GM11168 (cell line): Measurements from ENCODE around the gene SETD4.

Experiments
- in situ Hi-C: fragments of 300-500 bp; cut with MboI; formaldehyde crosslinking; loops from one replicate; pipeline ENCODE4 v1.12.0; 2022; ENCODE audit warnings: low sequenced_read_pairs; ENCODE audit not compliant: unreplicated experiment

Gene SETD4

DNA sequence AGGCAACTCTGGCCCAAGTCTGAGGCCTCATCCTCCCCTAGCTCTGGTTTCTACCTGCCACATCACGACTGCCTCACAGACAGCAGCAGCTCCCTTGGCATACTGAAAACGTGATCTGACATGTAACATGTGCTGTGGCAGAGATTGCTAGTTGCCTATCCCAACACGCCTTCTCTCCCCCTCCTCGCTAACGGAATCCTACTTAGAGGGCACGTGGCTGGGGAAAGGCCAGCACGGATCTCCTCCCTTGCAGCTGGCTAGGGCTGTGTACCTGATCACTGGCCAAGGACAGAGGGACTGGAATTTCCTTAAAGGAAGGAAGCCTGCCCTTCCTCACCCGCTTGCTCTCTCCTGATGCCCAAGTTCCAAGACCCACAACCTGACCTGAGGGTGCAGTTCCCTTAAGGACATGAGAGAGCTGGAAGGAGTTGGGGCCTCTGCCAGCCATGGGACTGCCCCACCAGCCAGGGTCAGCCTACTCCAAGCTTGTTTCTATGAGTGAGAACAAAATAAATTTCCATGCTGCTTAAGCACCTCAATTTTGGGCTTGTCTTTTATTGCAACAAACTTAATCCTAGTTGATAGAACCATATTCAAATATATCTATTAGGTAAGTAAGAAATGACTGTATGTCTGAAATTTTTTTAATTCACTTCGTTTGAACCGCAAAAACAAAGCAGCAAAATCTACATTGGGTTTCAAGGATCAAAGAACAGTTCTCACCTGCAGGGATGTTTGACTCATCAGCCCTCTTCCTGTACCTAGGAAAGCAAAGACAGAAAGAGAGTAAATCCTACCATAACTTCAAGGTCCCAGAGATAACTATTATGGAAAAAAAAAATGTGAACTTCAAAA lies 7.2 kb downstream of the SETD4 start:
- in situ Hi-C loops, result no loop called here

DNA sequence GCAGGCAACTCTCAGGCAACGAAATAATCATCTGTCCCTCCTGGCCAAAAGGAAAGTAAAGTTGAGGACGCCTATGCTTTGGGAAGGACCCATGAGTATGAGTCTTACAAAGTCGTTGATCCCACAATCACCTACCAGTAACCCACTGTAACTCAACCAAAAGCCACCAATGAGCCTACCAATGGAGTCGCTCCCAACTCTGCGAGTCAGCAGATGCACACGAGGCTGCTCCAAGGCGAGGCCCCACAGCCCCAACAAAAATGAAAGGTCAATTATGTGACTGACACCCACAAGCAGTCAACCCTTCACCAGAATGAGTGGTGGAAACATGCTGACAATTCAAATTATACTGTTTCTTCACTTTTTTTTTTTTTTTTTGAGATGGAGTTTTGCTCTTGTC lies 12.0 kb downstream of the SETD4 start:
- in situ Hi-C loops, result loop anchor here (25.0 kb wide), 1 partner anchor 1311 kb away; no protein-coding TSS in a partner anchor

DNA sequence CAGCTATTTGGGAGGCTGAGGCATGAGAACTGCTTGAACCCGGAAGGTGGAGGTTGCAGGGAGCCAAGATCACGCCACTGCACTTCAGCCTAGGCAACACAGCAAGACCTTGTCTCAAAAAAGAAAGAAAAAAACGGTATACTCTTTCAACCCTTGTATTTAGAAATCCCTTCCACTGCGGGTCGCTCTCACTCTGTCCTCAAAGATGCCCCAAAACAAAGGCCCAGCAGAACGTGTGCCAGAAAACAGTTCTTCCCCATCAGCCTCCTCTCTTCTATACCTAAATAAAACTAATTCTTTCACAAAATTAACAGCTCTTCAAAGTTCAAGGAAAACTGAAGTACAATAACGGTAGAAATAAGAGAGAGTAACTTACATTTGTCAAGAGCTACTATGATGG lies 13.2 kb downstream of the SETD4 start:
- in situ Hi-C loops, result loop anchor here (25.0 kb wide), 1 partner anchor 1310 kb away; no protein-coding TSS in a partner anchor

DNA sequence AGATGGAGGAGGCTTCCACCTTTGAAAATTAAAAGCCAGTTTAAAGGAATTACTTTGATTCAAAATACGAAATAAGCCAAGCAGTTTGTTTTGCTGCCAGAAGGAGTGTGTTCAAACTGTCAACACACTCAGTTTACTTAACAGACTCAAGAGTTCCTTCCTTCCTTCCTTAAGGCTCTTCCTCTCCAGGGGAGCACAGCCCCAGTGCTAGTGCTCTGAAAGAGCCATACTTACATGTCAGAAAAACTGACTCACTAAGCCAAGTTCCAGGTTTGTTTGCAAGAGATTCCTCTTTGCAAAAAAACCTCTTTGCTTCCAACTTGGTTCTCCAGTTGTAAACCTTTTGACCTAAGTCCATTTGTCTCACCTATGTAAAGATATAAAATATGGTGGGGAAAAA lies 14.3 kb downstream of the SETD4 start:
- in situ Hi-C loops, result loop anchor here (25.0 kb wide), 1 partner anchor 1309 kb away; no protein-coding TSS in a partner anchor

DNA sequence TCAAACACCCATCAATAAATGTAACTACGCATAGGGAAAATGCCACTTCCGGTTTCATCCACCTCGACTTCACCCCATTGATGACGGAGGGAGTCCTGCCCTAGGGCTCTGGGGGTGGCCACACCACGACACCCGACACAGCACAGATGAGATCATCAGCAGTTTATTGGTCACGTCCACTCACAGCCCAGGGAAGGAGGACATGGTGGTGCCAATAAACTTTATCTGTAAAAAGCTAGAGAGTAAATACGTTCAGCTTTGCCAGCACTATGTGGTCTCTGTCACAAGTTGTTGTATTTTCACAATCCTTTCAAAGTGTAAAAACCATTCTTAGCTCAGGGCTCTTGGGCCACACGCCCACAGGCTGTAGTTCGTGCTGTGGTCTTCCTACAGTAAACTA lies 16.3 kb downstream of the SETD4 start:
- in situ Hi-C loops, result loop anchor here (25.0 kb wide), 1 partner anchor 1307 kb away; no protein-coding TSS in a partner anchor

DNA sequence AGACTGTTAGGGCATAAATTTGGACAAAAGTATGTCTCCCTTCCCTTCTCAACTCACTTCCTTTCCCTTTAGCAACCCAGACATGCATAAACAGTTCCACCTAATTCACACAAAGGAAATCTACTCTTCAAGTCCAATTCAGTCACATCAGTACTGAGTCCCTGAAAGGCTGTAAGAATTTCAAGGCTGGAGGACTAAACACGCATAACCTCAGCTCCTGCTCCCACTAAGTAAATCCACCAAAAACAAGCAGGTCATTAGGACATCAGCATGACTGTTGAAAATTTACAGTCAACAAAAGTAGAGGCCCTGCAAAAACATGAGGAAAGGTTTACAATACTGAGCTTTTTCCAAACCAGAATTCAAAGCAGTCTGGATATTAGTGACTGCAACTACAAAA lies 18.4 kb downstream of the SETD4 start:
- in situ Hi-C loops, result loop anchor here (25.0 kb wide), 1 partner anchor 1305 kb away; no protein-coding TSS in a partner anchor

DNA sequence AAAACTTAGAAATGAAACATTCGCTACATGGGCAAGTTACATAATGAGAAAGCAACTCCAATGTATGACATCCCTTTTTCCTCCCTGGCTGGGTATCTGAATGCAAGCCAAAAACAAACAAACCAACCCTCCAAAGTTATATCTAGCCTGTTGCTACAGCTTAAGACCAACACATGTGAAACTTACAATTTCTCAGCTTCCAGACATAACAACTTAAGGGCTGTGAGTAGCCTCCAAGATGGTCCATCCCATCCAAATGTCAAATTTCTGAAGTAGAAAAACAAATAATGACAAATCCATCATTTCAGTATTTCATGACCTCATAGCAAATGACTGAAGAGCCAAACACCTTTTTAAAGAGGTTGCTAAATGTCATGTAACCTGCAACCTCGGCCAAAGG lies 19.9 kb downstream of the SETD4 start:
- in situ Hi-C loops, result loop anchor here (25.0 kb wide), 1 partner anchor 1303 kb away; no protein-coding TSS in a partner anchor

DNA sequence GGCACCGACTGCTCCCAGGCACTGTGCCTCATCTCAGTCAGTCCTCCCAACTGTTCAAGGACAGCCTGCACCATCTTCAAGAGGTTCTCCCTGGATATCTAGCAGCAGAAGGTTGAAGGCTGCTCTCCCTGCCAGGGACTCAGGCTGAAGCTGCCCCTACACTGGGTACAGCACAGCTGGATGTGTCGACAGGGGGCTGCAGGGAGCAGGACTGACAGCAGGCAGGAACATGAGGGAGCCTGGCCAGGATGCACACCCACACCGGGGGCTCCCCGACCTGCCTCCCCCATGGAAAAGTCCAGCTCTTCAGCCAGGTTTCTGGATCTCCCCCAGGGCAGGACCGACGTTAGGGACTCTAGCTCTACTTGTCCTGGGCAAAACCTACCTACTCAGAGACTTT lies 20.5 kb downstream of the SETD4 start:
- in situ Hi-C loops, result loop anchor here (25.0 kb wide), 1 partner anchor 1303 kb away; no protein-coding TSS in a partner anchor

DNA sequence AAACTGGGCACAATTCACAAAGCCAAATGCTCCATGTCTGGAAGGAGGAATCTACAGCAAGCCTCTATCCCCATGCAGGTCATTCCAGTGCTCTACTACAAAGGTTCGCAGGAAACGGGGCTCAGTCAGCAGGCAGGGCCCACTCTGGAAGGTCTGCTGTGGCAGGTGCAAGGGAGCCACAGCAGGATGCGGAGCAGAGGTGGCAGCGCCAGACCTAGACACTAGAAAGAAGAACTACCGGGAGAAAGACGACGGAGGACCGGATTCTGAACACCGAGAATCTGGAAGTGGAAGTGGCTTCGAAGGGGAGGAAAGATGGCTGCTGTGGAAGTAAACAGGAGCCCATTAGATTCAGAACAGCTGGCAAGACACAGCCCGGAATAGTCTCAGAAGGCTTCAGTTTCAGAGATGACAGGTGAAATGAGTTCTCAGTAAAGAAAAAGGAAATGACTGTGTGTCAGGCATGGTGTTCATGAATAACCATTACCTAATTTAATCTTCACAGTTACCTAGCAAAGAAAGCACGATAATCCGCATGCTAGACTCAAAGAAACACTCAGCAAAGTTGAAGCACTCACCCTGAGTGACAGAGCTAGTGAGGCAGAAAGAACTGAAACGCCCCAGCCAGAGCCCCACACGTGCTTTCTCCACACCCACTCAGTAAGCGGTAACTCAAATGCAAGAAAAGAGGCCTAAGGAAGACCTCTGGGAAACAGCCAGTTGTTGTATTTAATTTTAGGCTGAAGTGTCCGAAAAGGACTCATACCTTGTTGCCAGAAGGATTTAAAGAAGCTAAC lies 21.4 kb downstream of the SETD4 start:
- in situ Hi-C loops, result loop anchor here (25.0 kb wide), 1 partner anchor 1302 kb away; no protein-coding TSS in a partner anchor

DNA sequence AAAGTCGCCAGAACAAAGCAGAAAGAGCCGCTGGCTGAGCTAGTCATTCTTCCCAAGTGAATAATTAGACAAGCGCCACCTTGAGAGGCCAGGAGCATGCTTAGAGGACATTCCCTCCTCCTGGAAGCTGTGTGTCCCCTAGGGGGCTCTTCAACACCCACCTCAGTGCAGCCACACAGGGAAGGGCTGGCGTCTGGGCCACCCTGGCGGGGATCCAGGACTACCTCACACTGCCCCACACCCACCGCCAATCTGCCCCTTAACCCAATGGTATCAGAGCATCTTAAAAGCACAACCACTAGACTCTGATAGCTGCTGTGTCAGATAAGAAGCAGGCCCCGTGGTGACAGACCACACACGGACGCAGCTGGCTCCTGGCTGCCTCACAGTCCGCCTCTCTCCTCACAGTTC lies 24.9 kb downstream of the SETD4 start:
- in situ Hi-C loops, result loop anchor here (25.0 kb wide), 1 partner anchor 1298 kb away; no protein-coding TSS in a partner anchor

DNA sequence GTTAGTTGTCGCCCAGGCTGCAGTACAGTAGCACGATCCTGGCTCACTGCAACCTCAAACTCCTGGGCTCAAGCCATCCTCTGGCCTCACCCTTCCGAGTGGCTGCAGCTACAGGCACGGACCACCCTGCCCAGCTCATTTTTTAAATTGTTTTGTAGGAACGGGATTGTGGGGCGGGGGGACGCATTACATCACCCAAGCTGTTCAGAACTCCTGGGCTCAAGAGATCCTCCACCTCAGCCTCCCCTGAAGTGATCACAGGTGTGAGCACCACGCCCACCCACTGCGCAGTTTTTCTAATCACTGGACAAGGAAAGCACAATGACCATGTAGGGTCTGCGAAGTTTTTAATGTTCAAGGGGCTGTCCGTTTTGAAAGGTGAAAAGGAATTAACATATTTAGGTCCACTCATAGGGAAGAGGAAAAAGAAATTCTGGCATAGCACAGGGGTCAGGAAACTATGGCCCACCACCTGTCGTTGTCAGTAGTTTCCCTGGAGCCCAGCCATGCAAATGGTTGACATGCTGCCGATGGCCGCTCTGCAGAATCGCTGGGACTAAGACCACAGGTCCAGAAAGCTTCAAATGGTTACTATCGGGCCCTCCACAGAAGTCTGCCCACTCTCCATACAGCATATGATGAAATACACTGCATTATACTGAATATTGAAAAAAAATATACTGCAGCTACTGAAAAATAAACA lies 26.0 kb downstream of the SETD4 start:
- in situ Hi-C loops, result loop anchor here (25.0 kb wide), 1 partner anchor 1297 kb away; no protein-coding TSS in a partner anchor

DNA sequence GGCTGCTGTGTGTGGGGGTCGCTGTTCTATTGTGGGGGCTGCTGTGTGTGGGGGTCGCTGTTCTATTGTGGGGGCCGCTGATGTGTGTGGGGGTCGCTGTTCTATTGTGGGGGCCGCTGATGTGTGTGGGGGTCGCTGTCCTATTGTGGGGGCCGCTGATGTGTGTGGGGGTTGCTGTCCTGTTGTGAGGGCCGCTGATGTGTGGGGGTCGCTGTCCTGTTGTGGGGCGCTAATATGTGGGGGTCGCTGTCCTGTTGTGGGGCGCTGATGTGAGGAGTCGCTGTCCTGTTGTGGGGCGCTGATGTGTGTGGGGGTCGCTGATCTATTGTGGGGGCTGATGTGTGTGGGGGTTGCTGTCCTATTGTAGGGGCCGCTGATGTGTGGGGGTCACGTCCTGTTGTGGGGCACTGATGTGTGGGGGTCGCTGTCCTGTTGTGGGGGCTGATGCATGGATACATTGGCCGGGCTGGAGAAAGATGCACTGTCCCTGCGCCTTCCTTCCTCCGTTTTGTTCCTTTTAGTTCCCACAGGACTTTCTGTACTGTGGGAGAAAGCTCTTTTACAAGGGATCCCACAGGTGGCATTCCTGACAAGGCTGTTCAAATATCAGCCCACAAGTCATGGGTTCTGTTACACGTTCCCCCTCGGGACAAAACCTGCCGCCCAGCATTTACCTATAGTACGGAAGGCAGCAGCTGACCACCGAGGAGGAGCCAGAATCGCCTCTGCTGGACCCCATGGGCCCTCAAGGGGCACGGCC lies 27.5 kb downstream of the SETD4 start:
- in situ Hi-C loops, result loop anchor here (25.0 kb wide), 1 partner anchor 1296 kb away; no protein-coding TSS in a partner anchor

DNA sequence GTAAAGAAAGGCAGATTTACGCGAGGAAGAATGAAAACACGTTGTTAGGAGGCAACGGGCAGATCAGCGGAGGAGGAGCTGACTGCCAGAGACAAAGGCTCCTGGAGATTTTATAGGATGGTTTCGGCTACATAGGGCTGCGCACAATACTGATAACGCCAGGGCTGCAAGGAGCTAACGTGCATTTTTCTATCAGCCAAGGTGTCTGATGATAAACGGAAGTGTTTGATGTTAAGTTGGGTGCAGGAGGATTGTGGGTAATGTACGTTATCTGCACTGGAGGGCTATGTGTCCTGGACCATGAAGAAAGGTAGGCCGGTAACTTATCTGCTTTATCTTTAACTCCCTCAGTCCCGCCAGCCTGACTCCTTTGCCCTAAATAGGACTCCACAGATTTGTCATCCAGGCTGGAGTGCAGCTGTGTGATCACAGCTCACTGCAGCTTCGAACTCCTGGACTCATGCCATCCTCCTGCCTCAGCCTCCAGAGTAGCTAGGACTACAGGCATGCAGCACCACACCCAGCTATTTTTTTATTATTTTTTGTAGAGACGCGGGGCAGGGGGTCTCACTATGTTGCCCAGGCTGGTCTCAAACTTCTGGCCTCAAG lies 29.6 kb downstream of the SETD4 start:
- in situ Hi-C loops, result loop anchor here (25.0 kb wide), 1 partner anchor 1293 kb away; no protein-coding TSS in a partner anchor

DNA sequence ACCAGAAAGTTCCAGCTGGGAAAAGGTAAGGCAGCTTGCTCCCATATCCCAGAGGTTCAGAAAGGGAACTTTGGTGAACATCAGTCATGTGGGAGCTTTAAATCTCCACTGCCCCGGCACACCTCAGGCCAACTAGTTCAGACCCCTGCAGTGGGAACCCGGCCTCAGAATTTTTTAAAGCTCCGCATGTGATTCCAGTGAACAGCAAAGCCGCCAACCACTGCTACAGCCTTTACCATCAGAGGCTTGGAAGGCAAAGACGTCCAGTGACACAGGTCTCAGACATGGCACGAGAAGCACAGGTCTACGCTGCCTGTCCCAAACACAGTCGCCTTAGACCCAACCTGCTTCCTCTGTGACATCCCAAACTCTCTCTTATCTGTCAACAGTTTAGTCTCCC lies 31.0 kb downstream of the SETD4 start:
- in situ Hi-C loops, result loop anchor here (25.0 kb wide), 1 partner anchor 1292 kb away; no protein-coding TSS in a partner anchor

DNA sequence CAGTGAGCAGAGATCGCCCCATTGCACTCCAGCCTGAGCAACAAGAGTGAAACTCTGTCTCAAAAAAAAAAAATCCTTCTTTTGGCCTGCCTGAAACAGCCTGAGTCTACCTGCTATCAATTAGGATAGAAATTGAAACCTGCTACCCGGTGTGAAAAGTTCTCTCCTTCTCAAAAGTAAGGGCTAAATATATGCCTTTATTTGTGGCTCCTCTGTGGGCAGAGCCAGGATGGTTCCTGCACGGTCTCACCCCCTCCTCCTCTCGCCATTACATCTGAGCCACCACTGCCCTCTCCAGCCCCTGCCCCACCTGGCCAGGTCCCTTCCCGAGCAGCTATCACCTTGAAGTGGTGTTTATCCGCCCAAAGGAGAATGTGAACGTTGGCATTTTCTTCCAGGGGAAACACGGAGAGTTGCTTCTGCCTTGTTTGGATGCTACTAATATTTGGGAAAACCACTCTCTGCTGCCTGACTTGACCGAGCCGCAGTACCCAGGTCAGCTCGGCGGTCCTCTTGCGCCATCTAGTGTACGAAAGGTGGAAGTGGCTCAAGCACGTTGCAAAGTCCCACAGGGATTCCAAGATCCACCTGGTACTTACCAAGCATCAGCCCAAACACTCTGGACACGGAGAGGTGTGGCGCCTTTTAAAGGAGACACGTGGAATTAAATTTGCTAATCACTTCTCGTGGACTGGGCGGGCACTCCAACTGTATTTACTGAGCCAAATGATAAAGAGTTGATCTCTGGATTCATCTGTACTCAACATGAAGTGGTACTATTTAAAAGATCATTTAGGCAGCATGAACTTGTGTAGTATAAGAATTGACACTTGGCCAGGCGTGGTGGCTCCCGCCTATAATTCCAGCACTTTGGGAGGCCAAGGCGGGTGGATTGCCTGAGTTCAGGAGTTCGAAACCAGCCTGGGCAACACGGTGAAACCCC lies 31.9 kb downstream of the SETD4 start:
- in situ Hi-C loops, result loop anchor here (25.0 kb wide), 1 partner anchor 1291 kb away; no protein-coding TSS in a partner anchor

DNA sequence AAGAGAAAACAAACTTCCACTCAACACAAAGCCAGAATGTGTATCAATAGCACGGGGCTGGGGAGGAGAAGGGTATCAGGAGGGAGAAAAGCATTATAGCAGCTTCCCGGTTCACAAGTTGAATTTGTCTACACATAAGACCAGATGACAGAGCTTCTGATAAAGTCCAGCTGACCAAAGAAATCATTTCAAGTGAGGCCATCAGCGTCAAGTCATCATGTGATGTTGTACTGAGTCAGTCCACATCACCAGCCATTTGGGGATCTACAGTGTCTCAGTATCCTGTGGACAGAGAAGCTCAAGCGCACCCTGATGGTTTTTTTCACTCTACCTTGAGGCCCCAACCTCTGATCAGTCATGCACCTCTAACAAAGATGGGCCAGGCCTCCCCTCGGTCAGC lies 33.0 kb downstream of the SETD4 start:
- in situ Hi-C loops, result loop anchor here (25.0 kb wide), 1 partner anchor 1290 kb away; no protein-coding TSS in a partner anchor

DNA sequence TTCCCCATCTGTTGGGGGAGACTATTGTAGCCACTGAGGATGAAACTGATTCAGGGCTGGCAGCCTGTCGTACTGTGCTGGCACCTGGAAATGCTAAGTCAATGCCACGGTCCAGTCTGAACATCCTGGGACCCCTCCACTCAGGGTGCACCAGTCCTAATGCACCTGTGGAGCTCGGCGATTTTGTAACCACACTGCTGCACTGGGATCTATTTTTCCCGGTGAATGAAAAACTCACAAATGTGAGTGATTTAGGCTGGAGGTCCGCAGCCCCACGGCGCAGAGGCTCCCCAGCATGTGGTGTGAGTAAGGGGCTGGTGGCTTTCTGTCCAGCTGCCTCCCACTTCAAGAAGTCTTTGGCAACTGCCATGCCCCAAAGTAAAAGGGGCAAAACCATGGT lies 35.5 kb downstream of the SETD4 start:
- in situ Hi-C loops, result loop anchor here (25.0 kb wide), 1 partner anchor 1287 kb away; no protein-coding TSS in a partner anchor
